ENCODE results near the gene RSF1. TPM values are rescaled to one million over a fixed set of nuclear protein-coding genes. Genes with fewer than 3 reads are reported as not detected.

RSF1 gene
- total RNA-seq, 4 donors from 2014 or later, result 26.5 to 121 (median 82.3) TPM

GRCh38 chr11:77815459-77815858, 5.1 kb downstream of the RSF1 start:
- Histone ChIP-seq H3K36me3 (no peaks in the 10 kb centered on the region), H3K27ac (no peak overlapping the region), H3K4me3 (no peak overlapping the region), H3K9me3 (no peaks in the 10 kb centered on the region), H3K27me3 (no peaks in the 10 kb centered on the region), H3K4me1 (peaks cover 8 to 10% of the 10 kb centered on the region in 2 donors)
- TF ChIP-seq POLR2A (IDR thresholded peaks at IDR 0.05), result no peak
- TF ChIP-seq, protein P1, sequence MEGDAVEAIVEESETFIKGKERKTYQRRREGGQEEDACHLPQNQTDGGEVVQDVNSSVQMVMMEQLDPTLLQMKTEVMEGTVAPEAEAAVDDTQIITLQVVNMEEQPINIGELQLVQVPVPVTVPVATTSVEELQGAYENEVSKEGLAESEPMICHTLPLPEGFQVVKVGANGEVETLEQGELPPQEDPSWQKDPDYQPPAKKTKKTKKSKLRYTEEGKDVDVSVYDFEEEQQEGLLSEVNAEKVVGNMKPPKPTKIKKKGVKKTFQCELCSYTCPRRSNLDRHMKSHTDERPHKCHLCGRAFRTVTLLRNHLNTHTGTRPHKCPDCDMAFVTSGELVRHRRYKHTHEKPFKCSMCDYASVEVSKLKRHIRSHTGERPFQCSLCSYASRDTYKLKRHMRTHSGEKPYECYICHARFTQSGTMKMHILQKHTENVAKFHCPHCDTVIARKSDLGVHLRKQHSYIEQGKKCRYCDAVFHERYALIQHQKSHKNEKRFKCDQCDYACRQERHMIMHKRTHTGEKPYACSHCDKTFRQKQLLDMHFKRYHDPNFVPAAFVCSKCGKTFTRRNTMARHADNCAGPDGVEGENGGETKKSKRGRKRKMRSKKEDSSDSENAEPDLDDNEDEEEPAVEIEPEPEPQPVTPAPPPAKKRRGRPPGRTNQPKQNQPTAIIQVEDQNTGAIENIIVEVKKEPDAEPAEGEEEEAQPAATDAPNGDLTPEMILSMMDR (IDR thresholded peaks at IDR 0.05), result no peak
- intact Hi-C loops (cut with DNase I; ENCODE audit: low total_unique reads), result no loop called here
- DNase-seq, result no peak

DNA sequence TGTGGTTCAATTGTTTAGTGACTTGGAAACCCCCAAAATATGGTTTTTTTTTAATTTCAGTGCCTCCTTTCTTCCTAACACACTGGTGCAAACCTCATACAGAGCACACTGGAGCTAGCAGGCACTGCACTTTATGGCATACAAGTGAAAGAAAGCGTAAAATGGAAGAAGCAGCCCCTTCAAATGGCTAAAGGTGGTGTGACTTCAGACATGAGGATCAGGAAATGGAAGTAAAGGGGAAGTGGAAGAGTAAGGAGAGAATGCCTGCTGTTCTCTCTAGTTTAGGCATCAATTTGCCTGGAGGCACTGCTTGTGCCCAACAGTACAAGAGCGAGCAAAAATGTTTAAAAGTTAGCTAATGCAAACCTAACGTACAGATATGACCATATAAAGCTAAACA, 5.7 kb downstream of the RSF1 start:
- DNase-seq, result no peak
- no peak for TF ChIP-seq POLR2A (IDR thresholded peaks at IDR 0.05)
- TF ChIP-seq, protein P1 (IDR thresholded peaks at IDR 0.05), result no peak
- peaks cover 8 to 10% of the 10 kb centered on the region in 2 donors for H3K4me1 ChIP-seq
- H3K36me3 ChIP-seq, result no peaks in the 10 kb centered on the region
- no peaks in the 10 kb centered on the region for H3K9me3 ChIP-seq
- no peak overlapping the region for H3K4me3 ChIP-seq
- H3K27me3 ChIP-seq, result no peaks in the 10 kb centered on the region
- H3K27ac ChIP-seq, result no peak overlapping the region
- intact Hi-C loops (cut with DNase I; ENCODE audit: low total_unique reads), result no loop called here

- no peak overlapping the region for H3K4me3 ChIP-seq
- no peaks in the 10 kb centered on the region for H3K36me3 ChIP-seq
- no peak overlapping the region for H3K27ac ChIP-seq
- H3K27me3 ChIP-seq, result no peaks in the 10 kb centered on the region
- H3K4me1 ChIP-seq, result peaks cover 1 to 2% of the 10 kb centered on the region in 2 donors
- intact Hi-C loops (cut with DNase I; ENCODE audit: low total_unique reads), result no loop called here
- DNase-seq, result no peak
- H3K9me3 ChIP-seq, result no peaks in the 10 kb centered on the region
- TF ChIP-seq, protein P1 (IDR thresholded peaks at IDR 0.05), result no peak
- no peak for TF ChIP-seq POLR2A (IDR thresholded peaks at IDR 0.05)
Measured at GRCh38 chr11:77813256-77813655, 7.3 kb downstream of the RSF1 start.

DNA sequence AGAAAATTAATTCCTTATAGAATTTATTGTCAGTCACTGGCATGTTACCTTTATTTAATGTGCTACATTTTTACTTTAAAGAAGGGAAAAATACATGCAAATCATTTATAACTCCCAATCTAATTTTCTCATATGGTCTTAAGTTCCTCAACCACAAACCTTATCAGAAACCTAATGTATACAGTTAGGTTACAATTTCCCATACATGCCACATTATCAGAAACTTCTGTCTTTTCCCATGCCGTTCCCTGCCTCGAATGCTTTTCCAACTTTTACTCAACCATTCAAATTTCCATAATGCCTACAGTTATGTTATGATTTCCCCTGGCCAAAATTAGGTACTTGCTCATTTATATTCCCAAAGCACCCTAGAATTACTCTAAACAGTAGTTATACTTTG, 13.5 kb downstream of the RSF1 start:
- DNase-seq, result no peak
- H3K4me1 ChIP-seq, result no peaks in the 10 kb centered on the region
- H3K27me3 ChIP-seq, result no peaks in the 10 kb centered on the region
- no peak overlapping the region for H3K27ac ChIP-seq
- TF ChIP-seq, protein P1 (IDR thresholded peaks at IDR 0.05), result no peak
- no peak for TF ChIP-seq POLR2A (IDR thresholded peaks at IDR 0.05)
- intact Hi-C loops (cut with DNase I; ENCODE audit: low total_unique reads), result no loop called here
- no peaks in the 10 kb centered on the region for H3K9me3 ChIP-seq
- no peak overlapping the region for H3K4me3 ChIP-seq
- H3K36me3 ChIP-seq, result no peaks in the 10 kb centered on the region

GRCh38 chr11:77806415-77806814, 14.1 kb downstream of the RSF1 start:
- TF ChIP-seq, protein P1 (IDR thresholded peaks at IDR 0.05), result no peak
- TF ChIP-seq POLR2A (IDR thresholded peaks at IDR 0.05), result no peak
- Histone ChIP-seq H3K36me3 (no peaks in the 10 kb centered on the region), H3K27ac (no peak overlapping the region), H3K27me3 (no peaks in the 10 kb centered on the region), H3K4me3 (no peak overlapping the region), H3K9me3 (no peaks in the 10 kb centered on the region), H3K4me1 (no peaks in the 10 kb centered on the region)
- intact Hi-C loops (cut with DNase I; ENCODE audit: low total_unique reads), result no loop called here
- DNase-seq, result no peak

Data from uterus (tissue), 4 donors.